ENCODE measurements around the gene OPCML.

The OPCML gene

GRCh38 chr11:132681971-132682370 is 850.3 kb downstream of the OPCML start:
- no peak for DNase-seq (ENCODE audit: low read depth, low spot score)

DNA sequence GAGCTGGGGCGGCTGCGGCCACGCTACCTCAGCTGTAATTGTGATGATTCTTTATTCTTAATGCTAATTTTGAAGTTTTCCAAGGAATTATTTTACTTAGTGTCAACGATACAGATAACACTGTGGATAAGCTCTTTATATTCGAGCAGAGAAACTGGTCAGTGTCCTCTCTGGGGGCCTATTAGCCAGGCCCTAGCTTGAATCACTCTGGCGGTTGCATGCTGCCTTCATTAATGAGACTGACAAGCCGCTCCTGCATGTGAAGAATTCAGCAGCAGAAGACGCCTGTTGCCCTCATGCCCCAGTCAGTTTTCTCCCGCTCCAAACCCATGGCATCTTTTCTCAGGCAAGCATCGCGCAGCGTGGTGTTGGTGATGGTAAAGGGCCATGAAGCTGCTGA is 851.7 kb downstream of the OPCML start:
- DNase-seq (ENCODE audit: low read depth, low spot score), result no peak

- DNase-seq (ENCODE audit: low read depth, low spot score), result no peak
These were observed 858.1 kb downstream of the OPCML start for GRCh38 chr11:132674151-132674550.

- DNase-seq (ENCODE audit: low read depth, low spot score), result no peak
These were observed 860.4 kb downstream of the OPCML start for GRCh38 chr11:132671851-132672370.

- DNase-seq (ENCODE audit: low read depth, low spot score), result no peak
These were observed 861.2 kb downstream of the OPCML start for GRCh38 chr11:132670921-132671675.

DNA sequence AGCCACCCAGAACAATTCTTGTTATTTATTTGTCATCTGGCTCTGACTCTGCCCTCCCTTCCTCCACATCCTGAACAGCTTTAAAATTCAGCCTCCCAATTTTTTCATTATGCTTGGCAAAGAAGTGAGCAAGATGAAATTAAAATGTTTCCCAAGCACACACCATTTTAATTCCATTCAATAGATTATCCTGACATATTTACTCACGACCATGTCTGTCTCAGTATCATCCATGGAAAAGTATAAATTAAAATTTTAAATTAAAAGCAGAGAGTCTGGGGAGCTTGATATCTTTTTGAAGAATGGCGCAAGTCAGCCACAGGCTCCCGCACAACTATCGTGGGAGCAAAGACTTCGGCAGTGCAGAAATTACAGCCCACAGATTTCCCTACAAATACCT is 862.4 kb downstream of the OPCML start:
- DNase-seq (ENCODE audit: low read depth, low spot score), result no peak

- no peak for DNase-seq (ENCODE audit: low read depth, low spot score)
These were observed 867.1 kb downstream of the OPCML start for GRCh38 chr11:132665205-132665604.

- peak; percentile 48 for DNase-seq (ENCODE audit: low read depth, low spot score)
These were observed 873.6 kb downstream of the OPCML start for GRCh38 chr11:132658696-132659095.

DNA sequence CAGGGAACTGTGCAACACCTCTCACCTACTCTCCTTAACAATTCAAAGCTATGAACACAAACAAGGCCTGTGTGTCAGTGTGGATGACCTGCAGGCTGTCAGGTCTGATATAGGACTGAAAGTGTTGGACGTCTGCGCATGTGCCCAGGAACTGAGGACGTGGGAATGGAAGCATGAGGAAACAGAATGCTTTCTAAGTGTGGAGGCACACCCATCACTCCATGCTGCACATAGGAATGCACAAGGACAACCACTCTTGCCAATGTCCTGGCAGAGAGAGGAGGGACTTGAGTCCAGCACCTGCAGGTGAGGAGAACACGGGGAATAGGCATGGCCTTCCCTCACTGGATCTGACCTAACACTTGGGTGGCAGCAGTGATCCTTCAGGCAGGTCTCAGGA is 874.3 kb downstream of the OPCML start:
- no peak for DNase-seq (ENCODE audit: low read depth, low spot score)

GRCh38 chr11:132655187-132655855 is 877.0 kb downstream of the OPCML start:
- no peak for DNase-seq (ENCODE audit: low read depth, low spot score)

- no peak for DNase-seq (ENCODE audit: low read depth, low spot score)
These were observed 879.1 kb downstream of the OPCML start for GRCh38 chr11:132653237-132653636.

DNA sequence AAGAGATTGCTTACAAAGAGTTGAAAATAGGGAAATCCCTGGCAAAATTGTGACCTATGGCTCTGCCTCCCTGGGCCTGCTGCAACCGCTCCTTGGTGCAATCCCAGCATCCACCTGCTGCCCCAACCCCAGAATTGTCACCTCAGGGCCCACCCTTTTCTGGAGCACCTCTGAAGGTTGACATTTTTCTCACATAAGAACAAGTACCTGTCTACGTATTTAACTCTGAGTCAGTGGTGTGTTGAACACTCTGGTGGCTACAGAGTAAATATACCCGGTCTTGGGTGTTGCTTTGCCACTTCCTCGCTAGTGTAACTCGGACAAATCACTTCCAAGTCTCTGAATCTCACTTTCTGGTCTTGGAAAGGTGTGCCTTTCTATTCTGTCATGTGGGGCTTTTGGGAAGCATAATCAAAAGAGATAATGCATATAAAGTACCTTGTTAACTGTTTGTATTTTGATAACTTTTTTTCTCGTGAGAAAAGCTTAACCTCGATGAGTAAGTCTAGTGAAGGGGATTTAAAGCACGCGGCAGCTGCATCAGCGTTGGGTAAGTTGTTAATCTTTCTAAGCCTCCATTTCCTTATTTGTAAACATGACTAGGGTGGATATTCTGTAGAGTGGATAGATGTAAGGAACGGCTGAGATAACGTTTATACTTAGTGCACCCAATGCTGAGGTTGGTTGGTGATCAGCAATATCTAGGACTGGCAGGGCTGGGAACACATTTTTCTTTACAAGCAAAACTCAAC is 881.2 kb downstream of the OPCML start:
- no peak for DNase-seq (ENCODE audit: low read depth, low spot score)

GRCh38 chr11:132649277-132649676 is 883.0 kb downstream of the OPCML start:
- DNase-seq (ENCODE audit: low read depth, low spot score), result no peak

DNA sequence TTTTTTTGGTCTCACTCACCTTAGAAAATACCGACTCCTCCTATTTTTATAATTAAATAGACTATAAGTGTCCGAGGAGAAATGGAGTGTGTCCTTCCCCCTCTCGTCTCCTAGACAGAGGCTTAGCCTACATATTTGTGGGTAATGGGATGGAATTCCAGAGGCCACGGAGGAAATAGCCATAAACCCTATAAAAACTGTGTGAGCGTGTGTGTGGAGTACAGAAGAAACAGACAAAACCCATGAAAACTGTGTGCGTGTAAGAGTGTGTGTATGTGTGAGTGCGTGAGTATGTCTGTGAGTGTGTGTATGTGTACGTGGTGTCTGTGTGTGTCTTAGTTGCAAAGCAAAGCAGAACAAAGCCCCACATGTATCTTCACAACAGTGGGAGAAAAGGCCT is 883.5 kb downstream of the OPCML start:
- peak; percentile 63 for DNase-seq (ENCODE audit: low read depth, low spot score)

- no peak for DNase-seq (ENCODE audit: low read depth, low spot score)
These were observed 885.4 kb downstream of the OPCML start for GRCh38 chr11:132646890-132647289.

DNA sequence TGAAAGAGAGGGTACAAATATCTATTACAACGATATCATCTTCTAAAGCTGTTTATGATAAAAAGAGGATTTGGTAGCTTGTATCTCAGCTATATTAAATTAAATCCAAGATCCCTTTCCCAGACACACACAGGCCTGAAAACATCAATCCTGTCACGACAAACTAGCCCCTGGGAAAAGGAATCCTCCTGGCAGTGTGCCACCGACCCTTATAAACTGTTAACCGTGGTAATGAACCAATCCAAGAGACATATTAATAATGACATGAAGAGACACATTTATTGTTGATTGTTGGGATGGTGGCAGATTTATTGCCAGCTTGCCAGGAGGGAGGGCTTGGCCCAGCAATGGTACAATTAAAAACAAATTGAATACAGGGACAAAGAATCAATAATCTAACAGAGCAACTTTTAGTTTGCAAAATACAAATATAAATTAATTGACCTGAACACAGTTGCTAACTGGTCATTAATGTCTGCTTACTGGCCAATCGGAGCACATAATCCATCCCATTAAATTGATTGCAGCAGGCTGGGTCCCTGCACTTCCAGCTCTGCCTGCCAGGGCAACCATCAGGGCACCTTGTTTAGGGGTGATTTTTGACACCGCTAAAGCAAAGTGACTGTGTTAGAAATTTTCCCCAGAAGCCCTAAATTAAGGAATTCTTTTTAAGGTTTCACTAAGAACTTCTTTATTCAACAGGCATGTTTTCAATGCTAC is 887.6 kb downstream of the OPCML start:
- DNase-seq (ENCODE audit: low read depth, low spot score), result no peak

DNA sequence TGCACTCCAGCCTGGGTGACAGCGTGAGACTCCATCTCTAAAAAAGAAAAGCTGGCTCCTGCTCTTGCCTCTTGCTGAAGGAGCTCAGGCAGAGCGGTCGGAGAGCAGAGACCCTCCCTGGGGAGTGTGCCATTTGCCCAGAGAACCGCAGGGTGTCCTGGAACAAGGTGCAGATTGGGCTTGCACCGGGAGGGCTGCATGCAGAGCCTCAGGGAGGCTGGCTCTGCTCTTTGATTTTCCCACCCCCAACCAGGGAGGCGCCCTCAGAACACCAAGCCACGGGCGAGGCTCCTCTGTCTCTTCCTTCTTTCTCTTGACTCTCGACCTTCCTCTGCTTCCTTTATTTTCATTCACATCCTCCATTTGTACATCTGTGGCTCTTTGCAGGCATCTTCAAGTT is 889.1 kb downstream of the OPCML start:
- no peak for DNase-seq (ENCODE audit: low read depth, low spot score)

DNA sequence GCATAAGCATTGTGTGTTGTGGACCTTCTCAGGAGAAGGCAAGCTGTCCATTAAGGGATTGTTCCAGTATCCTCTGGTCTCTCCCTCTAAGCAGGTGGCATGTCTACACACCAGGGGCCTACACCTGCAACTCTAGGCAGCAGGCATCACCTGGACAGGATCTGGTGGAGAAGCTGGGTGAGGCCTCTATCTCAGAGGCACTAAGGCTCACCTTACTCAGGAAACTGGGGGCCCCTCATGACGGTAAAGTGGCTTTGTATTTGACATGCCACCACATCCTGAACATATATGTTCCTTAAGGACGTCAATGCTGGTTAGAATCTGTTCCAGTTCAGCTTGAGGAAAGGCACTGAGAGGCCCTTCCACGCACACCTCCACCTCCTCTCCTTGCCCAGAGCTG is 891.3 kb downstream of the OPCML start:
- no peak for DNase-seq (ENCODE audit: low read depth, low spot score)

DNA sequence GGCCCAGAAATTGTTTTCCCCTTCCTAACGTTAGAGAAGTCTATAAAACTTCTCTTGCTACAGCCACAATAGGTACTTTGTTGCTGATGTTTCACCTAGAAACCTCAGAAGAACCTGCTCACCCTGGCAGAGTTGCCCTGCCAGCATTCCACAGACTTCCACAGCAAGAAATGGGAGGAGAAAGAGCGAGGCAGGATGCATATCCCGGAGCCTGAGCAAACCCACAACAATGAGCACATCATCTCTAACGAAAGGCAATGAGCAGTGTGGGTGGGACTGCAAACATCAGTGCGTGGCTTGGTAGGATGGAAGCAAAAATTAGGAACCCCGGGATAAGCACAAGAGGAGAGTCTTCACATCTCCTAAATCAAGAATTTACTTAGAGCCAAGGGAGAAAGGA is 892.3 kb downstream of the OPCML start:
- peak; percentile 49 for DNase-seq (ENCODE audit: low read depth, low spot score)

- no peak for DNase-seq (ENCODE audit: low read depth, low spot score)
These were observed 892.9 kb downstream of the OPCML start for GRCh38 chr11:132639403-132639802.

DNA sequence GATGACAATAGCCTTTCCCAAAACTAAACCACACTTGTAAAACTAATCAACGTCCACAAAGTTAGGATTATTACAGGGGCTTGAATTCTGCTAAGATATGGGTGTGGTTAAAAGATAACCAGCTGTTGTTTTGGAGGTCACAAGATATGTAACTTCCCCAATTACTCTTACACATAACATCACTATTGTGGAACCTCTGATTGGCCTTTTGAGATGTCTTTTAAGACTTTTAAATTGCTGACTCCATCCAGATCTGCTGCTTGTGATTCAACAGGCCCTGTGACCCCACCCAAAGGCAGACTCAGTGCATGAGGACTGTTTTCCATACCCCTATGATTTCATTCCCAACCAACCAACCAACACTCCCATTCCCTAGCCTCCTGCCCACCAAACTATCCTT is 893.9 kb downstream of the OPCML start:
- no peak for DNase-seq (ENCODE audit: low read depth, low spot score)

DNA sequence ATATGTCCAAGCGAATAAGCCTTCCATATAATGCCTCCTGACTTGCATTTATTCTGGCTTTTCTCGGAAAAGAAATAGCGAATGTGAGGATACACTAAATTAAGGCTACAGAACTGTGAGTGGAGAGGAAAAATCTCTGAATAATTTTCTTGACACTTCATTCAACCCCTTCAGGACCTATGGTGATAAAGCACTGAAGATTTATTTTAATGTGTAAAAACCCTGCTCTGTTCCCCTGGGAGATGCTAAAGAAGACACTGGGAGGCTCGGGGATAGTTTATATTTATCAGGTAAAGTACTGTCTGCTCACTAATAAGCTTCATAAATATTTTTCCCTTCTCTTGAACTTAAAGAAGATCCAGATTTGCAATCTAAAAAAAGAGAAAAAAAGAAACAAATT is 895.8 kb downstream of the OPCML start:
- DNase-seq (ENCODE audit: low read depth, low spot score), result no peak

All from astrocyte of the hippocampus (primary cell).